Measurements from ENCODE around the gene SLC22A3.
"Not testable (repeated sequence)": the region's sequence is repeated elsewhere in the genome, so short reads cannot be mapped to it uniquely, and the experiment has no call there.

The SLC22A3 gene

GRCh38 chr6:160348223-160349019 is at the start of gene SLC22A3:
SLC22A3 (plus strand) TSS chr6:160348378; CDS start chr6:160348420, 42 bp downstream.
- TF ChIP-seq CTCF (IDR thresholded peaks at IDR 0.05; ENCODE audit: control extremely low read depth, extremely low read depth, low read depth, missing control alignments): no peak
- DNase-seq (ENCODE audit: extremely low spot score): no peak
- ChIA-PET CTCF (no interaction called here), POLR2A (no interaction called here)

DNA sequence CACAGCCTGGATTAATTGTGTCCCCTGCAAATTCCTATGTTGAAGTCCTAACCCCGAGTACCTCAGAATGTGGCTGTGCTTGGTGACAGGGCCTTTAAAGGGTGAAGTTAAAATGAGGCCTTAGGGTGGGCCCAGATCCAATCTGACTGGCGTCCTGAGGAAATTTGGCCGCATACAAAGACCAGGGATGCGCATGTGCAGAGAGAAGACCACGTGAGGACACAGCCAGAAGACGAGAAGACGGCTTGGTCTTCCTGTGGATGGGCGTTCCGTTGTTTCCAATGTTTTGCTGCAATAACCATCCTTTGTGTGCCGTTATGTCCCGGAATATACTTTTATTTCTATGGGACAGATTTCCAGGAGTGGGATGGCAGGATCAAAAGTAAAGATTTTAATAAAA is 48.6 kb upstream of the SLC22A3 start:
- DNase-seq (ENCODE audit: extremely low spot score): no peak
- ChIA-PET CTCF (no interaction called here), POLR2A (no interaction called here)
- no peak for TF ChIP-seq CTCF (IDR thresholded peaks at IDR 0.05; ENCODE audit: control extremely low read depth, extremely low read depth, low read depth, missing control alignments)

GRCh38 chr6:160300076-160300695 is 48.0 kb upstream of the SLC22A3 start:
- TF ChIP-seq CTCF (IDR thresholded peaks at IDR 0.05; ENCODE audit: control extremely low read depth, extremely low read depth, low read depth, missing control alignments): no peak
- DNase-seq (ENCODE audit: extremely low spot score): no peak
- ChIA-PET POLR2A (no interaction called here), CTCF (no interaction called here)

- DNase-seq (ENCODE audit: extremely low spot score): no peak
- ChIA-PET POLR2A (no interaction called here), CTCF (interaction anchor here (1.0 to 1.3 kb wide), 2 partner anchors 11 to 16 kb away, joined by 3 to 4 read pairs; no protein-coding TSS in a partner anchor)
- no peak for TF ChIP-seq CTCF (IDR thresholded peaks at IDR 0.05; ENCODE audit: control extremely low read depth, extremely low read depth, low read depth, missing control alignments)
Observed at GRCh38 chr6:160301339-160301738, 46.8 kb upstream of the SLC22A3 start.

DNA sequence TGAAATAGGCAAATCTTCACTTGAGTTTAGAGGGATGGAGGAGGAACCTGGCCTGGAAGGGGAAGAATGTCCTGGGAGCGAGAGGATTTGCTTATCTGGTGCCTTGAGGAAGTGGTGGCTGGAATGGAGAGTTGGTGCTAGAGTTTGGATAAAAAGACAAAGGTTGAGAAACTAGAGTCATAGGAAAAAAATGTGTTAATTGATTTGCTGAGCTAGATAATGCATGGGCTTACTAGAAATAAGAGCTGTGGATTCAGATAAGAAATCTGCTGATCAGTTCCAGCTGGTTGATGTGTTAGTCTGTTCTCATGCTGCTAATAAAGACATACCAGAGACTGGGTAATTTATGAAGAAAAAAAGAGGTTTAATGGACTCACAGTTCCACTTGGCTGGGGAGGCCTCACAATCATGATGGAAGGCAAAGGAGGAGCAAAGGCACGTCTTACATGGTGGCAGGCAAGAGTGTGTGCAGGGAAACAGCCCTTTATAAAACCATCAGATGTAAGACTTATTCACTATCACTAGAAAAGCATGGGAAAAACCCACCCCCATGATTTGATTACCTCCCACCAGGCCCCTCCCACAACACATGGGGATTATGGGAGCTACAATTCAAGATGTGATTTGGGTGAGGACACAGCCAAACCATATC is 45.6 kb upstream of the SLC22A3 start:
- DNase-seq (ENCODE audit: extremely low spot score); POLR2A ChIA-PET; CTCF ChIA-PET: not testable (repeated sequence)

DNA sequence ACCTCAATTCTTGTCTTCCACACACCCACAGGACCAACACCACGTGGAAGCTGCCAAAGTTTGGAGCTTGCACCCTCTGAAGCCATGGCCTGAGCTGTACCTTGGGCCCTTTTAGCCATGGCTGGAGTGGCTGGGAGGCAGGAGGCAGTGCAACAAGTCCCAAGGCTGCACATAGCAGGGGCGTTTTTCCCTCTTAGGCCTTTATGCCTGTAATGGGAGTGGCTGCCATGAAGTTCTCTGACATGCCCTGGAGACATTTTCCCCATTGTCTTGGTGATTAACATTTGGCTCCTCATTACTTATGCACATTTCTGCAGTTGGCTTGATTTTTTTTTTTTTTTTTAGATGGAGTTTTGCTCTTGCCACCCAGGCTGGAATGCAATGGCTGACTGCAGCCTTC is 44.4 kb upstream of the SLC22A3 start:
- POLR2A ChIA-PET: no interaction called here
- TF ChIP-seq CTCF (IDR thresholded peaks at IDR 0.05; ENCODE audit: control extremely low read depth, extremely low read depth, low read depth, missing control alignments): no peak
- CTCF ChIA-PET: no interaction called here
- DNase-seq (ENCODE audit: extremely low spot score): no peak

Measured in GM10248 (cell line).